GM13976 (cell line): ENCODE data around the gene ITGB3BP.
"Not testable (repeated sequence)": the region's sequence is repeated elsewhere in the genome, so short reads cannot be mapped to it uniquely, and the experiment has no call there.

Source experiments
- DNase-seq: peaks from one replicate; pipeline ENCODE4 v3.0.0; 2012; ENCODE audit warnings: low spot score
- CTCF ChIP-seq: IDR thresholded peaks from 2 replicates; pipeline ENCODE4 v1.5.1; 2012; ENCODE audit warnings: borderline replicate concordance, mild to moderate bottlenecking; ENCODE audit not compliant: insufficient read depth; ENCODE audit errors: extremely low read depth, missing control alignments, control extremely low read depth
- in situ Hi-C: fragments of 300-500 bp; cut with MboI; formaldehyde crosslinking; loops from one replicate; pipeline ENCODE4 v1.12.0; 2022; ENCODE audit warnings: low sequenced_read_pairs, mixed read lengths, inconsistent platforms; ENCODE audit not compliant: unreplicated experiment

Gene ITGB3BP

GRCh38 chr1:63448731-63449246 is 74.2 kb downstream of the ITGB3BP start:
- in situ Hi-C loops: no loop called here

GRCh38 chr1:63442141-63442475 is 80.9 kb downstream of the ITGB3BP start:
- no peak for TF ChIP-seq CTCF
- no peak for DNase-seq
- in situ Hi-C loops: no loop called here

More at GRCh38 chr1:63448731-63449246, 74.2 kb downstream of the ITGB3BP start:
- TF ChIP-seq CTCF: no peak
- no peak for DNase-seq

- no peak for TF ChIP-seq CTCF
- in situ Hi-C loops: no loop called here
- DNase-seq: no peak
These were observed 87.9 kb downstream of the ITGB3BP start for GRCh38 chr1:63435161-63435560.

GRCh38 chr1:63429281-63429680 is 93.7 kb downstream of the ITGB3BP start:
- TF ChIP-seq CTCF: no peak
- in situ Hi-C loops: no loop called here
- DNase-seq: no peak

- in situ Hi-C loops: no loop called here
- no peak for DNase-seq
- no peak for TF ChIP-seq CTCF
These were observed 94.2 kb downstream of the ITGB3BP start for GRCh38 chr1:63428815-63429214.

- in situ Hi-C loops: no loop called here
- no peak for DNase-seq
- no peak for TF ChIP-seq CTCF
These were observed 99.4 kb downstream of the ITGB3BP start for GRCh38 chr1:63423649-63424048.

- in situ Hi-C loops, DNase-seq: not testable (repeated sequence)
These were observed 102.3 kb downstream of the ITGB3BP start for GRCh38 chr1:63420746-63421145.
